Suprapubic skin (tissue), 4 donors: ENCODE measurements around the gene TFDP1. TPM values are rescaled to one million over a fixed set of nuclear protein-coding genes. Genes with fewer than 3 reads are reported as not detected.

Experiments used
- DNase-seq, 2 donors: peaks; one replicate each; pipeline ENCODE4 v3.0.0-alpha.2; 2019; ENCODE audit warnings: low spot score in 2 of 2
- H3K27ac ChIP-seq: fragments of 200-600 bp; sonication (generic); one replicate; pipeline ENCODE4 v1.5.1; 2019
- H3K27me3 ChIP-seq: fragments of 200-600 bp; sonication (generic); one replicate; pipeline ENCODE4 v1.5.1; 2019
- H3K36me3 ChIP-seq: fragments of 200-600 bp; sonication (generic); one replicate; pipeline ENCODE4 v1.5.1; 2019
- H3K4me1 ChIP-seq: fragments of 200-600 bp; sonication (generic); one replicate; pipeline ENCODE4 v1.5.1; 2019
- H3K4me3 ChIP-seq: fragments of 200-600 bp; sonication (generic); one replicate; pipeline ENCODE4 v1.5.1; 2019; ENCODE audit warnings: mild to moderate bottlenecking
- H3K9me3 ChIP-seq: fragments of 200-600 bp; sonication (generic); one replicate; pipeline ENCODE4 v1.5.1; 2019
- CTCF ChIP-seq, 2 donors: fragments of 200-600 bp in 1 of 2; fragments of 450-650 bp in 1 of 2; sonication (generic) in 1 of 2; IDR thresholded peaks; one replicate each; pipeline ENCODE4 v1.5.1; 2016 to 2019; ENCODE audit warnings: antibody characterized with exemption in 2 of 2, mild to moderate bottlenecking in 1 of 2, moderate library complexity in 1 of 2
- EP300 ChIP-seq: sonication (generic); formaldehyde crosslinking; IDR thresholded peaks from one replicate; pipeline ENCODE4 v1.6.1; 2017; ENCODE audit warnings: antibody characterized with exemption
- POLR2A ChIP-seq, 2 donors: fragments of 450-650 bp; IDR thresholded peaks; one replicate each; pipeline ENCODE4 v1.6.1; 2017; ENCODE audit warnings: antibody characterized with exemption in 2 of 2, mild to moderate bottlenecking in 2 of 2, moderate library complexity in 2 of 2
- POLR2AphosphoS5 ChIP-seq, 3 donors: sonication (generic); formaldehyde crosslinking; IDR thresholded peaks; one replicate each; pipeline ENCODE4 v1.6.1; 2017; ENCODE audit warnings: antibody characterized with exemption in 3 of 3
- WGBS: methylation state at CpG from one replicate; pipeline ENCODE4 v1.1.5; 2018; 5-methylcytosine and 5-hydroxymethylcytosine counted together
- total RNA-seq, 4 donors: library from RNA; depleted of rRNA; stranded (reverse); fragments of >200 nt; gene quantifications; one replicate each; pipeline ENCODE4 v1.1.0, GENCODE V29; 2016

The TFDP1 gene
- total RNA-seq, 4 donors from 2014 or later = 47.5 to 63.3 (median 52.0) TPM

GRCh38 chr13:113581871-113582270 lies 2.7 kb upstream of the TFDP1 start:
- Histone ChIP-seq H3K4me1 (peaks cover 15% of the 10 kb centered on the region), H3K4me3 (no peak overlapping the region), H3K36me3 (peaks cover 5% of the 10 kb centered on the region), H3K27me3 (no peaks in the 10 kb centered on the region), H3K27ac (no peak overlapping the region), H3K9me3 (no peaks in the 10 kb centered on the region)
- peak in 1 of 2 donors; percentile 18 for DNase-seq
- TF ChIP-seq EP300 (no peak), POLR2A (IDR thresholded peaks at IDR 0.05) (no peak), CTCF (IDR thresholded peaks at IDR 0.05) (no peak), POLR2AphosphoS5 (IDR thresholded peaks at IDR 0.05) (no peak)
- WGBS = 57% methylated on average over 6 of the region's 6 CpGs

GRCh38 chr13:113582841-113583631 lies 1.5 kb upstream of the TFDP1 start:
- TF ChIP-seq POLR2AphosphoS5 (IDR thresholded peaks at IDR 0.05) = no peak
- no peak for TF ChIP-seq POLR2A (IDR thresholded peaks at IDR 0.05)
- no peak for TF ChIP-seq EP300
- no peak for TF ChIP-seq CTCF (IDR thresholded peaks at IDR 0.05)
- peaks cover 6% of the 10 kb centered on the region for H3K36me3 ChIP-seq
- H3K4me3 ChIP-seq = no peak overlapping the region
- DNase-seq = peak in 1 of 2 donors; percentile 75
- H3K9me3 ChIP-seq = no peaks in the 10 kb centered on the region
- H3K4me1 ChIP-seq = peaks cover 19% of the 10 kb centered on the region
- H3K27ac ChIP-seq = no peak overlapping the region
- H3K27me3 ChIP-seq = no peaks in the 10 kb centered on the region
- WGBS = 83% methylated on average over 34 of the region's 38 CpGs

- Histone ChIP-seq H3K27ac (no peak overlapping the region), H3K4me3 (peak overlapping the region; percentile 69), H3K27me3 (no peaks in the 10 kb centered on the region), H3K9me3 (no peaks in the 10 kb centered on the region), H3K4me1 (peaks cover 19% of the 10 kb centered on the region), H3K36me3 (peaks cover 6% of the 10 kb centered on the region)
- peak; percentile 46 to 75 for DNase-seq
- no peak for TF ChIP-seq CTCF (IDR thresholded peaks at IDR 0.05)
- under 1% methylated on average over 13 of the region's 105 CpGs for WGBS
Measured at GRCh38 chr13:113584870-113585671, 518 bp downstream of the TFDP1 start.

GRCh38 chr13:113585896-113586295 lies 1.3 kb downstream of the TFDP1 start:
- DNase-seq = peak; percentile 29 to 34
- Histone ChIP-seq H3K9me3 (no peaks in the 10 kb centered on the region), H3K4me3 (peak overlapping the region; percentile 69), H3K27ac (no peak overlapping the region), H3K4me1 (peaks cover 19% of the 10 kb centered on the region), H3K27me3 (no peaks in the 10 kb centered on the region), H3K36me3 (peaks cover 6% of the 10 kb centered on the region)
- WGBS = 80% methylated on average over 9 of the region's 9 CpGs
- TF ChIP-seq POLR2A (IDR thresholded peaks at IDR 0.05) (no peak), CTCF (IDR thresholded peaks at IDR 0.05) (no peak), EP300 (no peak), POLR2AphosphoS5 (IDR thresholded peaks at IDR 0.05) (no peak)
